GM18520 (cell line): ENCODE data around the gene EPHB6.

Source experiments
- ATAC-seq: cut with Tn5 transposase; IDR thresholded peaks from one replicate; pipeline ENCODE4 v1.9.1; 2021; ENCODE audit not compliant: unreplicated experiment

The EPHB6 gene

DNA sequence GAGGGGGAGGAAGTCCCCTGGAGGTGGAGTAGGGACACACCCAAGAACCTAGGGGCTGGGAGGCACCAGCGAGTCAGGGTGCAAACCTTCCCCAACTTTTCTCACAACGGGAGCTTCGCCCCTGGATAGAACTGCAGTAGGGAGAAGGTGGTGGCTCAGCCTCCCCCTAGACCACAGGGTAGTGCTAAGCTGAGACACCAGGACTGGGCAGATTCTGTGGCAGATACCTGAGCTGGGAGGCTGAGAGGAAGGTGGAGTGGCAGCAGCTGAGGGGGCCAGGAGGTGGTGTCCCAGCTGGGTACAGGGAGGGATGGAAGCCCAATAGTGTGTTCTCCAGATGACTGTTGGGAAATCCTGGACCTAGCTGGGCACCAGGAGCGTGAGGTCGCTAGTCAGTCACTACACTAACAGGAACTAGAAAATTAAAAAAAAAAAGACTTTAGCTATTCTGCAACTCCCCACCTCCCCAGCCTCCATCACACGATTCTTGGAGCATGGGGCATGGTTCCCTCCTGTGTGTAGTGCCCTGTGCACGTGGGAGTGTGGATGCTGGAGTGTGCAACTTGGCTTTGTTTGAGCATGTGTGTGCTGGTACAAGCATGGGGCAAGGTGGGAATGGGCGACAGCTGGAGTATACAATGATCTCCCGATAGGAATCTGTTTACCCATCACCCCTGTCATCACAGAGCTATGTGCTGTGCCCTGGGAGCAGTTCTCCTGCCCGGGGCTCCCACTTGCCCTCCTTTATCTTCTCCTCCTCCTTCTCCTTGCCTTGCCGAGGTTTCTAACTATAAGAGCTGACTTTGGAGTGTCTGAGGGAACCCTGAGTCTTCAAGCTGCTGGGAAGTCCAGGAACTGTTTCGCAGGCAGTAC, 39.5 kb downstream of the EPHB6 start:
- no peak for ATAC-seq

DNA sequence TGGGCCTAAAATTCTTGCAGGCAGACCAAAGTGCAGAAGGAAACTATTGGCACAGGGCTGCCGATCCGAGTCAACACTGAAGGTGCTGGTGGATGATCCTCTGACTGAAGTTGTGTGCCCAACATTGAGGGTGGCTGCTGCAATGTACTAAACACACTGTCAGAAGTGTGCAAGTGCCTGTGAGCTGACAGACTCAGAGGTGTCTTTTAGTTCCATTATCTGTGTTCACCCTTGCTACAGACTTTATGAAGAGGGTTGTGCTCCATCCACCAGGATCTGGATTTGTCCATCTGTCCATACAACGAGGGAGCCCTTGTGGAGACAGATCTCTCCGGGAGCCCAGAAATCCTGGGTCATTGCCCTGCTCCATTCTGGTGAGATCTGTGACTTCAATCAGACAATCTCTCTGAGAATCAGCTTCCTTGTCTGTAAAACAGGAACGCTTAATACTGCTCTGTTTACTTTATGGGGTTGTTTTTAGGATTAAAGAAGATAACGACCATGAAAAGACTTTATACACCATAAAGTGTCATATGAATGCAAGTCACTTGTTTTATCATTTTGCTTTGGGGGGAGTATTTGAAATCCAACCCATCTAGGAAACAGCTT, 40.2 kb downstream of the EPHB6 start:
- no peak for ATAC-seq

DNA sequence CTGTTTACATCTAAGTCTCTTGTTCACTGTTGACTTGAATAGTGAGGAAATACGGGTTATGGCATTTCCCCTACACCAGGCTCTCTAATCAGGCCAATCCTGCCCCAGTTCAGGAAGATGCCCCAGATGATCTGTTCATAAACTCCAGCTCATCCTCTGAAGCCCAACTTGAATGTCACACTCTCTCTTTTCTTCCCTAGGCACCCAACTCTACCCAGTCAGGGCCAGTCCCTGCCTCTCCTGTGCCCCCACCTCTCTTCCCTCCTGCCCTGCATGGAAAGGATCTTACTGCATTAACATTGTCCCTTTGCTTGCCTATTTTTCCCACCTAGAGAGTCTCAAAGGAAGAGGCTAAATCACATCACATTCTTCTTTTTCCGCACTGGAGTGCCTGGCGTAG, 41.3 kb downstream of the EPHB6 start:
- no peak for ATAC-seq

DNA sequence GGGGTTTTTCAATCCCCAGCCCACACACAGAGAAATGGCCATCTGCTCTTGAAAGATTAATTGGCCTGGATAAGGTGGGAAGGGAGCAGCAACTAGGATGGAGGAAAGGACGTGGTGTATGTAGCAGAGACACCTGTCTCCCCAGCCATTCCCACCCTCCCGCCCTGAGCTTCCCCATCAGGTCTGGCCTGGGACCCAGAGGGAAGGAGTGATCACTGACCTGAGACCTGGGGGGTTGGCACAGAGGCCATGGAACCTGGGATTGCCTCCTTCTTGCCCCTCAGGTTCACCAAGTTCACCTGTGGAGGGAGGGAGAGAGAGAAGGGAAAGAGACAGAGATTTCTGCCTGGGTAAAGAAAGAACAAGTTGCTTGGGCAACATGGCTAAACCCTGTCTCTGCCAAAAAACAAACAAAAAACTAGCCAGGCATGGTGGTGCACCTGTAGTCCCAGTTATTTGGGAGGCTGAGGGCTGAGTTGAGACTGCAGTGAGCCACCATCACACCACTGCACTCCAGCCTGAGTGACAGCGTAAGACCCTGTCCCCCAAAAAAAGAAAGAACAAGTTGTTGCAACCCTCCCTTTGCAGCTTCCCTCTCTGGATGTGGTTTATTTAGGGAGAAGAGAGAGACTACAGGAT, 42.0 kb downstream of the EPHB6 start:
- no peak for ATAC-seq

DNA sequence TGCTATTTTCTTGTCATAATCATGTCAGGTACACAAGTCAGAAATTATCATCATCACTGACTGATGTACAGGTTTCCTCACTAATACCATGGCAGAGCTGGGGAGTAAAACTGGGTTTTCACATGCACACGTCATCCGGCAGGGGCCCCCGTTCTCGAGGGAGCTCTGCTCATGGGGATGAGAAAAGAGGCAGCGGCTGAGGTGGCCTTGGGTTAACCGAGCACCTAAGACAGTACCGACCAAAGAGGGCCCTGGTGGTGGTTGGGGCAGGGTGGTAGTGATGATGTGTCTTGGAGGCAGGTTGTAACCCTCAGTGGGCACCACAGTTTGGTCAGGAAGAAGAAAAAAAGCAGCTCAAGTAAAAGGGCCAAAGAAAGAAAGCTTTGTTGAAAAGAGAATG, 42.8 kb downstream of the EPHB6 start:
- no peak for ATAC-seq

DNA sequence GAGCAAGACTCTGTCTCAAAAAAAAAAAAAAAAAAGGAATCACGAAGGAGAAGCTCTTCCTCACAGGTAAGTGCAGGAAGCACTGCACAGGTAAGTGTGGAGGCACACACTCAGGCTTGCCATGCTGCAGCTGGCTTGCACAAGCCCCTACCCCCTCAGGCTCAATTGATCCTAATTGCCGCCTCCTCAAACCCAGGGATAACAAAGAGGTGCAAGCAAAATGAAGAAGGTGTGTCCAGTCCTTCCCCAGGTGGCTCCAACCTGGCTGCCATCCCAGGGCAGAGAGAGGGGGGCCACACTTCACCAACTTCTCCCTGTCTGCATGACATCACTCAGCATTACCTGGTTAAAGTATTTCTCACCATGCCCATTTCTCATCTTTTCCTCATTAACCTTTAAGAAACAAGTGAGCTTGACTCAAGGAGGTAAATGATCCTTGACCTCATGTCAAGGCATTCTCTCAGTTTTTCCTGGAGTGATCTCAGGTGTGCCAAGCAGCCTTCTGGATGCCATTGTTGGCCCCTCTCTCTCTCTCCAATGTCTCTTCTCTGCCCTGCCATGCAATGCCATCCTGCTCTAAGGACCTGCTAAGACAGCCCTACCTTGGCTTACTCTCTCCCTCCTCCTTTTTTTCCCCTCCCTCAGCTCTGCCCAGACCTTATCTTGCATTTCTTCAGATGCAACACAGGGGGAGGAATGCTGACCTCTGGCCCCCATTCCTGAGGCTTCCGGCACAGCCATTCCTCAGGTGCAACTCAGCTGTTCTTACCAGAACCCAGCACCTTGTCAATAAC, 43.7 kb downstream of the EPHB6 start:
- ATAC-seq, result no peak

DNA sequence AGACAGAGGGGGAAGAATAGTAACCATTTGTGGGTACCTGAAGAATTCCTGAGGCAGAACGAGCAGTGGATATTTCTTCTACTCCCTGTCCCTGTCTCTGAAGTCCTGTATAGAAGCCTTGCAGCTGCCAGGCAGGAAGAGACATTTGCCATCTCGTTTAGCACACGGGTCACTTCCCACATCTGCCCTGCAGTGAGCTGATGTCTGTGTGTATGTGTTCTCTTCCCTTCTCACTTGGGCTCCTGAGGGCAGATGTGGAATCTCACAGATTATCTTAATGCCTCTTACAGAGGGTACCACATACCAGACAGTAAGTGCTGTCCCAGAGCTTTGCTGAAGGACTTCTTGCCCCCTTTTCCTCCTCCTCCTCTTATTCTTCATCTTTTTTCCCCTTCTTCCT, 44.8 kb downstream of the EPHB6 start:
- ATAC-seq, result no peak

DNA sequence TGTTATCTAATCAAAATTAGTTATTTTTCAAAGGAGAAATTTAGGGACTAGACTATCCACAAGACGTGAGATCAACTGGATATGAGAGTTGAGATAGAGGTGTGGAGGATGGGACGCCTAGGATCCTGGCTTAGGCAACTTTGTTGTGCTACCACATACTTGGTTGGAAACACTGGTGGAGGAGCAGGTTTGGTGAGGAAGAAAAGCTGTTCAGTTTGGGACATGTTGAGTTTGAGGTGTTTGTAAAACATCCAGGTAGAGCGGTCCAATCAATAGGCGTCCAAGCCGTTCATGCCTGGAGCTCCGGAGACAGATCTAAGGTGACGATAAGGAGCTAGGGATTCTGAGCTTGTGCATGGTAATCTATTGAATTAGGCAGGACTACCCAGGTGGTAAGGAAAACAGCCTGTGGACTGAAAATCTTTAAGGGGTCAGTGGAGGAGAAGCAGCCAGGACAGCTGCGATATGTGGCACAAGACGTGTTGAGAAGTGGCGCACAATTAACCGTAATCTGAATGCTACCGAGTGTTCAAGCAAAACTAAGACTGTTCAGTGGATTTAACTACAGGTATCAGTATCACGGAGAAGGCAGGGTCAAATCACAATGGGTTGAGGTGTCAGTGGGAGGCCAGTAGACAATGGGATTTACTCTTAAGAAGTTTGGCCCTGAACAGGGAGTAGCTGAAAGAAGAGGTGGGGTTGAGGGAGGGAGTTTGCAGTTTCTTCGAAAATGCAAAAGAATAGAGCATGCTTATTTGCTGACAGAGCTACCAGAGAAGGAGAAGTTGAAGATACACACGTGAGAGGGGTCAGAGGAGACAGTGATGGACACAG, 46.8 kb downstream of the EPHB6 start:
- ATAC-seq, result no peak

DNA sequence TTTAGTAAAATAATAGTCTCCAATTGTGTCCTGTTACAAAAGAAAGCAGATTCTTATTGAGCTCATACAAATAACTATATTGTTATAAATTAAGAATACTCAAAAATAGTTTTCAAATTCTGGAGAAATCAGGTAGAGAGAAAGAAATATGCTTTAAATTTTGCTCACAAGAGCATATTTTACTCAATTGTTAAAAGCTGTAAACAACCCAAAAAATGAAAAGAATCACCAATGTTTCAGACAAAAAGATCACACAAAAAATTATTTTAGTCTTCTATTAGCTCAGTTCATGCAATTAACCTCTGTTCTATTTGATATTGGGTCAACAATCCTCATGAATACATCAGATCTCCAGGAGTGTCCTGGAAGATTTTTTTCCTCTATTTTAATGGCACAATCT, 49.3 kb downstream of the EPHB6 start:
- no peak for ATAC-seq

DNA sequence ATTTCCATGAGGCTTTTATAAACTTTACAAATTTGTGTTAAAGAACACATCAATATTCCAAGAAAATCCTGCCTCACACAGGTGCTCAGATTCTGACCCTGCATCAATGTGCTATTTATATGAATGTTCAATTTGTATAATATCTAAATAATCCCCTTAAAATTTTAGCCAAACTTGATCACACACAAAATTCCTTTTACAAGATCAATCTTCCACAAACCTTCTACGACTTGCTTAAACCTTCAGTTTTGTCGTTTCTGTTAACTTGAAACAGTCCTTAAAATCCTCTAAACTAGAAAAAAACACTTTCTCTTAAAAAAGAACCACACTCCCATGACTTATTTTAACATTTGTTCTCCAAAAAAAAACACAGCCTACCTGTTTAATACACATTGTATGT, 50.9 kb downstream of the EPHB6 start:
- no peak for ATAC-seq

DNA sequence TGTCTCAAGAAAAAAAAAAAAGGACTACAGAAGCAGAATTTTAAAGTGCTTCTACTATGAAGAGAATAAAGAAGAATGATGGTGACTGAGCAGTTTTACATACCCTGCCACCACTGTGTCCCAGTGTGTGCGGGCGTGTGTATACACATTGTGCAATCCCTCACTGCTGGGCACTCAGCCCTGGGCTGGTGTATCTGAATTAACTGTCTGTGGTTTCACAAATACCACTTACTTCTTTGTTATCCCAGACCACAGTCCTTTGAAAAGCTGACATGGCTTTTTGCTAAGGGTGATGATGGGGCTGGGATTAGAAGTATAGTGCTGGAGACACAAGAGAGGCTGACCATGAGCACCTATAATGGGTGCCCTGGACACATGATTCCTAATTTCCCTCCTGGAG, 51.8 kb downstream of the EPHB6 start:
- no peak for ATAC-seq

DNA sequence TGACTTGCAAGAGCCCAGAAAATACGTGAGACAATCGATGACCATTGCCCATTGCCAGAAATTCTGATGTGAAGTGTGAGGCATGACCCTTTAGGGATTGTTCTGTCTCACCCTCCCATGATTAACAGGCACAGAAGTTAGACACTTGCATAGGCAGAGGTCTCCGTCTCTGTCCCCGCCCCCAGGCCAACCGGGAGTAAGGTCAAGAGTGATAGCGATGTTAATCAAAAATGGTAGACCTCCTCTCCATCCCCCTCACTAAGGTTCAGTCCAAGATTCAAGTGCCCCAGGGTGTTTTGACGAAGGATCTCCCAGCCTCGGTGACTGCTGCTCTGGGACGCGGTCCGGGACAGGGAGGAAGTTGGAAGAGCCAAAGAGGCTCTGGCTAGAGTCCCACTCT, 53.4 kb downstream of the EPHB6 start:
- ATAC-seq, result no peak

DNA sequence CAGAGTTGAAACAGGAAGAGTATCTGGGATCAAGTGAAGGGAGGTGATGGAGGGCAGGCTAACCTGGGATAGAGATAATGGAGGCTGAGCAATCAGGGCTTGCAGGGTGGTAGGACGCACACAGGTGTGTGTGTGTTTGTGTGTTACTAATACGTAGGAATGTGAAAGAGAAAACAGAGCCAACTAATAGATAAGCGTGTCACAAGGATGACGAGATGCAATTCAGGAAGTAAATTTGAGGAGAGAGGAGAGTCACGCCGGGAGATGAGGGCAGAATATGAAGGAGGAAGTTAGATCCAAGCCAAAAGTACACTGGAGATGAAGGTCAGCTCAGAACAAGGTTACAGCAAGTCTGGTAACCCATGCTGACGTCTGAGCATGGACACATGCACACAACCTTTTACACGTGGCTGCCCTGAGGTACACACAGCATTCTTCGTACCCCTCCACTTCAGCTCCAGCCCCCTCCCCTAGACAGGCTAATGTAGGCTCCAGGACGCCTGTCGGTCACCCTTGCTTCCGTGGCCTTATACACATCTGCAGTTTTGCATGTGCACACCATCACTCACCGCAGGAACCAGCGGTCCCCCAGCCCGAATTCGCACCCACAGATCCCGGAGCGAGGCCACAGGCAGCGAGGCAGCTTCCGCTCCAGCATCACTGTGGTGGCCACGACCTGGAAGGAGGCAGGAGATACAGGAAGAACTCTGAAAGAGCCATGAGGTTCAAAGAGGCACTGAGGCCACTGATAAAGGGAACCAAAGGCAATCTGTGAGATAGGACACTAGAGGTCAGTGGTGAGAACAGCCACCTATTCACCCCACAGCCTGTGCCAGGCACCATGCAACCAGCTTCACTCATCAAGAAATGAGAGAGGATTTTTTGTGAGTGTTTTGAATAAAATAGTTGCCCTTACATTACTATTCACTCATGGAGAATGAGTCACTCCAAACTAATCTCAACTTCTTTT, 54.3 kb downstream of the EPHB6 start:
- no peak for ATAC-seq

DNA sequence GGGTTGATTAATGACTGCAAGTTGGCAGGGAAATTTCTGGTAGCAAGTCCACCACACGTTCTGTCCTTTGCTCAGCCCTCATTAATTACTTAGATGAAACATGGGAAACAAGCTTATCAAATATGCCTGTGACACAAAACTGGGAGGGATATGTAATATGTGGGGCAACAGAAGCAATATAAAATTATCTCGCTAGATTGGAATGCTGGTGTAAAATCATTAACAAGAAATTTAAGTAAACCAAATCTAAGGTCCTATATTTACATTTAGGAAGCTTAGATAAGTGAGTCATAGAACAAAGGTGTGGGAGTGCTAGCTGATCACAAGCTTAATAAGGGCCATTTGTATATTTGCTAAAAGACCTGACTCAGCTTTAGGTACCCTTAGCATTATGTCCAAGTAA, 55.2 kb downstream of the EPHB6 start:
- ATAC-seq, result no peak

DNA sequence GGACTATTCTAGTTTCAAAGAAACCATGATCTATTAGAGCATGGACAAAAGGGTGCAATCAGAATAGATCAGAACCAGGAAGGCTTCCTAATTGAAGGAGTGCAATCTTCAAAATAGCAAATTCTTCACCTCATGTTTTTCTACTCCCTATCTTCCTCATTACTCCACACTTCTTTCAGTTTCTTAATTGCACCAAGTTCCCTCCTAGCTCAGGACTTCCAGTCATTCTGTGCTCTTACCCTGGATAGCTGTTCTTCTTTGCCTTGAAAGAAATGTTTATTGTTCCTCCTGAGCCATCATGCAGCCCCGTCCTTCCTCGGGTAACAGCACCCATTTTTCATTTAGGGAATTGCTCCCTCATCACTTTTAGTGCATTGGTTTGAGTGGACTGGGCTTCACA, 55.6 kb downstream of the EPHB6 start:
- no peak for ATAC-seq

DNA sequence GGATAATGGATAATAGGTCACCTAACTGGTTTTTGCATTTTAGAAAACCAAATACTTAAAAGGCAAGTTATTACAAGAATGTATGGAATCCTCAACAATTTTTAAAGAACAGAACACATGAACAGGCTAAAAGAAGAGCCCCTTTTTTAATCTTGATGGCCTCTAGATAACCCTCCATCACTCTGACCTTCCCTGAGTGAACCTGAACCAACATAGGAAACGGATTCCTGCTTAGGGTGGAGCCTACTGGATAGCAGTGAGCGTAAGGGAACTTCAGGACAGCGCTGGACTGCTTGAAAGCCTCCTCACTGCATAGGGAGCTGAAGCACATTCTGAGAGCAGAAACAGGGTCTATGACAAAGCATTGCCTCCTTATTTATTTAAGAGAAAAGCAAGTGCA, 58.2 kb downstream of the EPHB6 start:
- no peak for ATAC-seq

DNA sequence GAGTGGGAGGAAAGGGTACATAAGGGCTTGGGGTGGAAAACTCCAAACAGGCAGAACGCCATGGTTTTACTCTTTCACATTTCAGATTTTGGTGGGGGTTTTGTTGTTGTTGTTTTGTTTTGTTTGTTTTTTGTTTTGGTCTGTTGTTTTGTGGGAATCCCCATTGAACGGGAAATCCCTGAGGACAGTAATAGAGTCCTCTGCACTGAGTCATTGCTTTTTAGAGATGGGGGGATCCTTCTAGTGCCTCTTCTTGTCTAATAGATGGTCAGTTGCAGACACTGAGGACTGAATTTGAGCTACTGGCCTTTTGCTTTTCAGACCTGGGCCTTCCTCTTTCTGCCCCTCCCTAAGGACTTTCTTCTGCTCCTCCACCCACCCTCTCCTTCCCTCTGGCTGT, 58.7 kb downstream of the EPHB6 start:
- ATAC-seq, result no peak

DNA sequence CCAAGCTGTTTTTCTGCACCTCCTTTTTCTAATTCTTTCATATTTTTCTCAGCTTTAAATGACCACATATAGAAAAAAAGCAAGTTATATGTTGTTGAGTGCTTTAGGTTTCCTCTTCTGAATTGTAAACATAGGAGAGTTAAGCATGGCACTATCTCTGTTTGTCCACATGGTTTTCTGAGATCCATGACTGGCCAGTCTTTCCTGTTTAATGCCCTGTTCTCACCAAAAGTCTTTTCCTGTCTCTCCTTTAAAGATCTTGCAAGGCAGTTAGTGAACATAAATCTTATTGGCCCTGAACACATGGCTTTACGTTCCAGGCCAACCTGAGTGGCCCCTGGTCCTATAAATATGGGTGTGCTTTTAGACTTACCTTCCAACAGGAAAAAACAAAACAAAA, 59.2 kb downstream of the EPHB6 start:
- no peak for ATAC-seq

DNA sequence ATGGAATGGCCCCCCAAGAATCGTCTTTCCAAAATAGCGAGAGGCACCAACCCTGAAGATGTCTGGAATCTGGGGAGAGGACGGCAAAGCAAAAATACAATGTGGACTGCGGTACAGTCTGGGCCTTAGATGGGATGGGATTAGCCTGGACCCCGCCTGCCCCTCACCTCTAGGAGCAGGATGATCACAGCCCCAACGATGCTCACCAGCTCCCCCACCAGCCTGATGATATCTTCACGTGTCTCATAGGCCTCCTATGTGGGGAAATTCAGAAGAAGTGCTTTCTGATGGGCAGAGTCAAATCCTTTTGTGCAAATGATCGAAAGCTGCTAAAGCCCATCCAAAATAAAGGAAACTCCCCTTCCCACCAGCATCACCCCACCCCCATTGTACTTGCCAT, 60.4 kb downstream of the EPHB6 start:
- no peak for ATAC-seq
